ENCODE measurements around the gene EFCAB6.

EFCAB6 gene

GRCh38 chr22:43826142-43827002, 14.3 kb upstream of the EFCAB6 start:
- DNase-seq (ENCODE audit: low read depth): peak; percentile 20
- H3K4me3 ChIP-seq (ENCODE audit: low read depth, low read length): no peak overlapping the region
- TF ChIP-seq CTCF (IDR thresholded peaks at IDR 0.05; ENCODE audit: insufficient read depth, low read depth, low read length, missing control alignments): peak; percentile 35

- H3K4me3 ChIP-seq (ENCODE audit: low read depth, low read length): no peak overlapping the region
- DNase-seq (ENCODE audit: low read depth): no peak
- no peak for TF ChIP-seq CTCF (IDR thresholded peaks at IDR 0.05; ENCODE audit: insufficient read depth, low read depth, low read length, missing control alignments)
These were observed 13.5 kb upstream of the EFCAB6 start for GRCh38 chr22:43825651-43826050.

DNA sequence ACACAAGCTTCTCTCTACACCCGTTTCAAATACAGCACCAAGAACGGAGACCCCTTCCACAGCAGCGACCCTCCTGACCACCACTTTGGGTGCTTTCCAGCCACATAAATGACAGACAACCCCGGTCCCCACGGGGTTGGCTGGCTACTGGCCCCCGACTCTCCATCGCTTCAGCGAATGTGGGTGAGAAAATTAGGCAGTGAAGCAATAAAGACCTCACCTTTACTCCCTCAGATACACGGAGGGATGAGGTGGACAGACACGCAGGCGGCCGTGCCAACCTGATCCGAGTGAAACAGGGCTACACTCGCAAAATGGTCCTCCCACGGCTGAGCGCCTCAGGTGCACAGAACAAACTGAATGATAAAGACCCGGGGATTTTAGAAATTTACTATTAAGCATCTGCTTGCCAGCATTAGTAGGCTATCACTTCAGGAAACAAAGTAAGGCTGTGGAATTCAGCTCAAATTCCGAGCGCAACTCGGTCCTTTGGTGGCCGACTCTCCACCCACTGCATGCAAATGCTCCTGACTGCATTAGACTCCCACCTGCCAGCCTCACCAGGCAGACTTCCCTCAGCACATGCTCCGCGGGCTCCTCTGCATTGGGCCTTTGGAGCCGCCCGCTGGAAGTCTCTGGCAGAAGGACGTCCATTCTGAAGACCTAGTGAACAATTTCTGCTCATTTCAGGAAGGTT, 12.8 kb upstream of the EFCAB6 start:
- H3K4me3 ChIP-seq (ENCODE audit: low read depth, low read length): no peak overlapping the region
- TF ChIP-seq CTCF (IDR thresholded peaks at IDR 0.05; ENCODE audit: insufficient read depth, low read depth, low read length, missing control alignments): no peak
- no peak for DNase-seq (ENCODE audit: low read depth)

- no peak overlapping the region for H3K4me3 ChIP-seq (ENCODE audit: low read depth, low read length)
- DNase-seq (ENCODE audit: low read depth): no peak
- TF ChIP-seq CTCF (IDR thresholded peaks at IDR 0.05; ENCODE audit: insufficient read depth, low read depth, low read length, missing control alignments): no peak
These were observed 12.0 kb upstream of the EFCAB6 start for GRCh38 chr22:43823911-43824665.

DNA sequence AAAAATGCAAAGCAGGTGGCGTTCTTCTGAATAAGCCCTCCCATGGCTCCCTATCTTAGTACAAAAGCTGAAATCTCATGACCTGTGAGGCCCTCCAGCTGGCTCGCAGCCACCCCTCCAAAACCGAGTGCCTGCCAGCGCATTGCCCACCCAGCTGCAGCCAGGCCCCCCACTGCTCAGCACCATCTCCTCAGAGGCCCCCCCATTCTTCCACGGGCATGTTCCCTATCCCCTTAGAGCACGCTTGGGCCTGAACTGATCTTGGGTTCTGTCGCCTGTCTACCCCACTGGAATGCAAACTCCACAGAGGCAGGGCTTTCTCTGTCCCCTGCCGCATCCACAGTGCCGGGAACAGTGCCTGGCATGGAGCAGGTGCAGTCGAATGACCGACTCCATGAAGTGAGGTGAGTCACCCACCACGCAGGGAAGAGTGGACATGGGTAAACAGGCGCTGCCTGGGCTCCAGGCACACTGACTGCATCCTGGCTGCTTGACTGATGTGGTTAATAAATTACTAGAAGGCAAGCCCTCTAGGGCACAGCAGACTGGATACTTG, 11.3 kb upstream of the EFCAB6 start:
- no peak for TF ChIP-seq CTCF (IDR thresholded peaks at IDR 0.05; ENCODE audit: insufficient read depth, low read depth, low read length, missing control alignments)
- no peak overlapping the region for H3K4me3 ChIP-seq (ENCODE audit: low read depth, low read length)
- no peak for DNase-seq (ENCODE audit: low read depth)

GRCh38 chr22:43821606-43822425, 9.7 kb upstream of the EFCAB6 start:
- no peak for DNase-seq (ENCODE audit: low read depth)
- H3K4me3 ChIP-seq (ENCODE audit: low read depth, low read length): no peak overlapping the region
- no peak for TF ChIP-seq CTCF (IDR thresholded peaks at IDR 0.05; ENCODE audit: insufficient read depth, low read depth, low read length, missing control alignments)
